ENCODE measurements around the gene GNB1L. TPM values are rescaled to one million over a fixed set of nuclear protein-coding genes. Genes with fewer than 3 reads are reported as not detected.

The GNB1L gene
- total and polyA plus RNA-seq, 4 donors: 4.3 to 12.6 (median 4.8) TPM

- no peaks in the 10 kb centered on the region for H3K27me3 ChIP-seq (ENCODE audit: control insufficient read depth in 1 of 2, insufficient read depth in 2 of 2, low read length in 1 of 2)
- DNase-seq: no peak
- 93 to 95% methylated on average over 17 of the region's 17 CpGs for WGBS, 2 donors
- no peak for ATAC-seq (ENCODE audit: low FRiP score)
- no peaks in the 10 kb centered on the region for H3K36me3 ChIP-seq (ENCODE audit: control insufficient read depth in 1 of 2, insufficient read depth in 2 of 2, low read length in 1 of 2)
- no peaks in the 10 kb centered on the region for H3K4me1 ChIP-seq (ENCODE audit: control insufficient read depth in 1 of 2, insufficient read depth in 2 of 2, low read length in 2 of 2)
- intact Hi-C loops (cut with DNase I): no loop called here
- no peak overlapping the region for H3K4me3 ChIP-seq (ENCODE audit: low read length in 2 of 2)
- H3K27ac ChIP-seq (ENCODE audit: low read depth in 1 of 2, low read length in 2 of 2): no peak overlapping the region
- no peaks in the 10 kb centered on the region for H3K9me3 ChIP-seq (ENCODE audit: control insufficient read depth, low read length)
These were observed 90.4 kb downstream of the GNB1L start for GRCh38 chr22:19764299-19764593.

DNA sequence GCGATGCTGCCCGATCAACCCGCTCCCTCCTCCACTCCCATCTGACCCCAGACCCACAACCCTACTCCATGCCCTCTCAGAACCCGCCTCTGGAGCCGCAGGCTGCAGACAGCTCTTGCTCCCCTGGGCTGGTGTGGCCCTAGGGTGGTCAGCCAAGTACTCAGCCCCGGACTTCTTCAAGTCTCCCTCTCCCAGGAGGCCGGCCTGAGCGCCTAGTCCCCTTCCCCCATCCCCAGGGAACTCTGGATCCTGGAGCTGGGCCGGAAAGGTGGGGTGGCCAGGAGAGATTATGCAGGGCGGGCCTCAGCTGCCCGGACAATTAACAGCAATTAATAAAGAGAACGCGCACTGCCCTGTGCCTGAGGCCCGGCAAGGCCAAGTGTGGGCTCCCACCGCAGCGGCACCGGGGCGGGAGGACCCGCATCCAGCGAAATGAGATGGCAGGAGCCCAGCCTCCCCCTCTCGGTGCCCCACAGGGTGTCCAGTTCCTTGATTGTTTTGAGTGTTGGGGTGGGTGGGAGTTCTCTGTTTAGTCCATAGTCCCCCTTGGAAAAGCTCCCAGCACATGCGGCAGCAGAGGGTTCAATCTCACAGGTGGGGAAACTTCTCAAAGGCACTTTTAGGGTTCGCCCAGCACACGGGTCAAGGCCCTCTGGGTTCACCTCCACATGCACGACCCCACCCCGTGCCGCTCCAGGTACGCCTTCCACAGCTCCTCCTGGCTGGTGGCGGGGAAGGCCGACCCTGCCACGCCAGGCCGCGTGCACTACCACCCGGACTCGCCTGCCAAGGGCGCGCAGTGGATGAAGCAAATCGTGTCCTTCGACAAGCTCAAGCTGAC, 91.0 kb downstream of the GNB1L start:
- no peaks in the 10 kb centered on the region for H3K9me3 ChIP-seq (ENCODE audit: control insufficient read depth, low read length)
- WGBS, 2 donors: 87% methylated on average over 39 of the region's 39 CpGs
- DNase-seq (no peak), ATAC-seq (ENCODE audit: low FRiP score) (no peak)
- H3K27me3 ChIP-seq (ENCODE audit: control insufficient read depth in 1 of 2, insufficient read depth in 2 of 2, low read length in 1 of 2): no peaks in the 10 kb centered on the region
- intact Hi-C loops (cut with DNase I): no loop called here
- no peaks in the 10 kb centered on the region for H3K4me1 ChIP-seq (ENCODE audit: control insufficient read depth in 1 of 2, insufficient read depth in 2 of 2, low read length in 2 of 2)
- no peak overlapping the region for H3K4me3 ChIP-seq (ENCODE audit: low read length in 2 of 2)
- H3K36me3 ChIP-seq (ENCODE audit: control insufficient read depth in 1 of 2, insufficient read depth in 2 of 2, low read length in 1 of 2): no peaks in the 10 kb centered on the region
- no peak overlapping the region for H3K27ac ChIP-seq (ENCODE audit: low read depth in 1 of 2, low read length in 2 of 2)

- ATAC-seq (ENCODE audit: low FRiP score) (no peak), DNase-seq (no peak)
- Histone ChIP-seq H3K9me3 (ENCODE audit: control insufficient read depth, low read length) (no peaks in the 10 kb centered on the region), H3K4me3 (ENCODE audit: low read length in 2 of 2) (no peak overlapping the region), H3K4me1 (ENCODE audit: control insufficient read depth in 1 of 2, insufficient read depth in 2 of 2, low read length in 2 of 2) (no peaks in the 10 kb centered on the region), H3K27ac (ENCODE audit: low read depth in 1 of 2, low read length in 2 of 2) (no peak overlapping the region), H3K27me3 (ENCODE audit: control insufficient read depth in 1 of 2, insufficient read depth in 2 of 2, low read length in 1 of 2) (no peaks in the 10 kb centered on the region), H3K36me3 (ENCODE audit: control insufficient read depth in 1 of 2, insufficient read depth in 2 of 2, low read length in 1 of 2) (no peaks in the 10 kb centered on the region)
- WGBS, 2 donors: 93 to 95% methylated on average over 34 of the region's 34 CpGs
- intact Hi-C loops (cut with DNase I): no loop called here
These were observed 91.9 kb downstream of the GNB1L start for GRCh38 chr22:19762568-19763457.

- ATAC-seq (ENCODE audit: low FRiP score) (no peak), DNase-seq (no peak)
- intact Hi-C loops (cut with DNase I): no loop called here
- Histone ChIP-seq H3K9me3 (ENCODE audit: control insufficient read depth, low read length) (no peaks in the 10 kb centered on the region), H3K27me3 (ENCODE audit: control insufficient read depth in 1 of 2, insufficient read depth in 2 of 2, low read length in 1 of 2) (no peaks in the 10 kb centered on the region), H3K4me1 (ENCODE audit: control insufficient read depth in 1 of 2, insufficient read depth in 2 of 2, low read length in 2 of 2) (no peaks in the 10 kb centered on the region), H3K36me3 (ENCODE audit: control insufficient read depth in 1 of 2, insufficient read depth in 2 of 2, low read length in 1 of 2) (no peaks in the 10 kb centered on the region), H3K4me3 (ENCODE audit: low read length in 2 of 2) (no peak overlapping the region), H3K27ac (ENCODE audit: low read depth in 1 of 2, low read length in 2 of 2) (no peak overlapping the region)
- WGBS, 2 donors: 90% methylated on average over 33 of the region's 33 CpGs
These were observed 92.7 kb downstream of the GNB1L start for GRCh38 chr22:19761725-19762567.

DNA sequence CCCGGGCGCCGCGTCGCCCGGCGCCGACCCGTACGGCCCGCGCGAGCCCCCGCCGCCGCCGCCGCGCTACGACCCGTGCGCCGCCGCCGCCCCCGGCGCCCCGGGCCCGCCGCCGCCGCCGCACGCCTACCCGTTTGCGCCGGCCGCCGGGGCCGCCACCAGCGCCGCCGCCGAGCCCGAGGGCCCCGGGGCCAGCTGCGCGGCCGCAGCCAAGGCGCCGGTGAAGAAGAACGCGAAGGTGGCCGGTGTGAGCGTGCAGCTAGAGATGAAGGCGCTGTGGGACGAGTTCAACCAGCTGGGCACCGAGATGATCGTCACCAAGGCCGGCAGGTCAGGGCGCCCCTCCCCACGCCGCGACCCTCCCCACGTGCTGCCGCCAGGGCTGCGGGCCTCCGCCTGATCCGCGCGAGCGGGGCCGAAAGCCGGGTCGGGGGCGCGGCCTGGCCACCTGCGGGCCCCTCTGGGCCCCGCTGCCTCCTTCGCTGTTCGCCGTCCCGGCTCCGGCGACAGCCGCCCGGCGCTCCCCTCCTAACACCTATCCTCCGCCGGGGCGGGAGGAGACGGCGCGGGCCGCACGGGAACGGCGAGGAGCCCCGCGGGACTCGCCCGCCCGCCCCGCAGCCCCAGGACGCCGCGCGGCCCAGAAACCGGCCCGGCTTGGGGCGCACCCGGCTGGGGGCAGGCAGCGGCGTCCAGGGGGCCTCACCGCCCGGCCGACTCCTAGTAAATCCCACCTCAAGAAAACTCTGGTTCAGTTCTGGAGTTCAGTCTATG, 93.5 kb downstream of the GNB1L start:
- H3K27ac ChIP-seq (ENCODE audit: low read depth in 1 of 2, low read length in 2 of 2): no peak overlapping the region
- H3K4me1 ChIP-seq (ENCODE audit: control insufficient read depth in 1 of 2, insufficient read depth in 2 of 2, low read length in 2 of 2): no peaks in the 10 kb centered on the region
- ATAC-seq (ENCODE audit: low FRiP score): no peak
- no peaks in the 10 kb centered on the region for H3K27me3 ChIP-seq (ENCODE audit: control insufficient read depth in 1 of 2, insufficient read depth in 2 of 2, low read length in 1 of 2)
- intact Hi-C loops (cut with DNase I): no loop called here
- no peaks in the 10 kb centered on the region for H3K9me3 ChIP-seq (ENCODE audit: control insufficient read depth, low read length)
- no peaks in the 10 kb centered on the region for H3K36me3 ChIP-seq (ENCODE audit: control insufficient read depth in 1 of 2, insufficient read depth in 2 of 2, low read length in 1 of 2)
- 19 to 35% methylated on average over 49 to 117 of the region's 117 CpGs for WGBS, 2 donors
- DNase-seq: no peak
- peak overlapping the region; percentile 6 to 27 for H3K4me3 ChIP-seq (ENCODE audit: low read length in 2 of 2)

- WGBS, 2 donors: 7 to 47% methylated on average over 7 to 75 of the region's 79 CpGs
- Histone ChIP-seq H3K4me3 (ENCODE audit: low read length in 2 of 2) (peak within 1 kb of the TSS; percentile 6 to 27), H3K36me3 (ENCODE audit: control insufficient read depth in 1 of 2, insufficient read depth in 2 of 2, low read length in 1 of 2) (no peaks in the 10 kb centered on the region), H3K9me3 (ENCODE audit: control insufficient read depth, low read length) (no peaks in the 10 kb centered on the region), H3K27me3 (ENCODE audit: control insufficient read depth in 1 of 2, insufficient read depth in 2 of 2, low read length in 1 of 2) (no peaks in the 10 kb centered on the region), H3K4me1 (ENCODE audit: control insufficient read depth in 1 of 2, insufficient read depth in 2 of 2, low read length in 2 of 2) (no peaks in the 10 kb centered on the region), H3K27ac (ENCODE audit: low read depth in 1 of 2, low read length in 2 of 2) (no peak within 1 kb of the TSS)
- DNase-seq (no peak), ATAC-seq (ENCODE audit: low FRiP score) (no peak)
- intact Hi-C loops (cut with DNase I): no loop called here
These were observed 94.4 kb downstream of the GNB1L start, which contains the start of gene TBX1 for GRCh38 chr22:19760058-19760950. Gene TBX1 (plus strand): TSS chr22:19760778. CDS start chr22:19760844, 66 bp downstream.

- Histone ChIP-seq H3K9me3 (ENCODE audit: control insufficient read depth, low read length) (no peaks in the 10 kb centered on the region), H3K36me3 (ENCODE audit: control insufficient read depth in 1 of 2, insufficient read depth in 2 of 2, low read length in 1 of 2) (no peaks in the 10 kb centered on the region), H3K4me3 (ENCODE audit: low read length in 2 of 2) (no peak overlapping the region), H3K27me3 (ENCODE audit: control insufficient read depth in 1 of 2, insufficient read depth in 2 of 2, low read length in 1 of 2) (no peaks in the 10 kb centered on the region), H3K27ac (ENCODE audit: low read depth in 1 of 2, low read length in 2 of 2) (no peak overlapping the region), H3K4me1 (ENCODE audit: control insufficient read depth in 1 of 2, insufficient read depth in 2 of 2, low read length in 2 of 2) (no peaks in the 10 kb centered on the region)
- DNase-seq: no peak
- no peak for ATAC-seq (ENCODE audit: low FRiP score)
- intact Hi-C loops (cut with DNase I): no loop called here
- WGBS, 2 donors: 15 to 18% methylated on average over 40 to 43 of the region's 43 CpGs
These were observed 95.1 kb downstream of the GNB1L start for GRCh38 chr22:19759427-19760057.

Data from aorta (tissue), 5 donors.